ENCODE data around the gene NYNRIN.
"Not testable (repeated sequence)": the region's sequence is repeated elsewhere in the genome, so short reads cannot be mapped to it uniquely, and the experiment has no call there.

Gene NYNRIN

DNA sequence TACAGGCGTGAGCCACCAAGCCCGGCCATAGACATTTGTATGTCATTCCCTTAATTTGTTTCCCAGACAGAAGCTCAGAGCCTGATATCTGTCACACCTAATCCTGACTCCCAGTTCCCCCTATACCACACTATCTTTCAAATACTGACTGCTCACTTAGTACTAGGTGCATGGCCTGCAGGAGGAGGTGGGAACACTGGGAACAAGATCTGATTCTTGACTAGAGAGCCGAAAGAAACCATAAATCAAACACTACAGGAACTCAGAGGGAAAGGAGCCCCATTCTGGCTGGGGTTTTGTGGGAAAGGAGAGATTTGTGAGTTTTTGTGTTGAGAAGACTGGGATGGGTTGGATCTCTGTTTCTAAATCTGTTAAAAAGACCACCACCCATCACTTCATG is 35.9 kb downstream of the NYNRIN start:
- FAIRE-seq, result no peak

DNA sequence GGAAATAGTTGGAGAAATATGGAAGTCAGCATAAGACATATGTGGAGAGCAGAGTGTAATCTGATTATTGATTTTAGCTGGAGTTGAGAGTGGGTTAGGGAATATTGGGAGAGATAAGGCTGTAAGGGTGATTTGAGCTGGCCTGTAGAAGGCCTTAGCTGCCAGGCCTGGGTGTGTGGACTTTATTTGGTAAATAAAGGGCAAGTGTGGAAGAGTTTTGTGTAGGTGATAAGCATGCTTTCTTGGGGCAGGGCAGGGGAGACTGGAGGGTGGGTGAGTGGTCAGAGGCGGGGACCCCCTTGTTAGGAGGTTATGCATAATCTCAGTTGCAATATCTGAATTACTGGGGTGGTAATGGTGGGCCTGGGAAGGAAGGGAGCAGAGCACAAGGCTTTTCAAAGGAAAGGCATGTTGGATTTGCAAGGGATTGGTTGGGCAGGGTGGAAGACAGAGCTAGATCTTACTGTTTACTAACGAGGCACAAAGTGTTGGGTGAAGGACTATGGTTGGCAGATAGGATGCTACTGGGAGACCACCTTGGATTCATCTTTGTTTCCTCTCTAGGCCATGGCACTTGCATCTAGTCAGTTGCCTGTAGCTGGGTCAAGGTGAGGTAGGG is 36.5 kb downstream of the NYNRIN start:
- no peak for FAIRE-seq

DNA sequence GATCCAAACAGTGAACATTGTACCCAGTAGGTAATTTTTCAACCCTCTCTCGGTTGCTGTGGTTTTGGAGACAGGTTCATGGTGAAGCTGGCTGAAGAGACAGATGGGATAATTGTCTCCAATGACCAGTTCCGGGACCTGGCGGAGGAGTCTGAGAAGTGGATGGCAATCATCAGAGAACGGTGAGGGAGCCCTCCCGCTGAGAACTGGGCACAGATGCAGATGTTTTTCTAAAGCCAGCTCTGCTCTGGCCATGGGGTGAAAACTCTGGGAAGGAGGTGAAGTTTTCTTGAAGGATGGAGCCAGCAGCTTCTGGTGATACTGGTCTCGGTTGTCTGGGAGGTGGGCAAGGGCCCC is 37.2 kb downstream of the NYNRIN start:
- FAIRE-seq, result no peak

DNA sequence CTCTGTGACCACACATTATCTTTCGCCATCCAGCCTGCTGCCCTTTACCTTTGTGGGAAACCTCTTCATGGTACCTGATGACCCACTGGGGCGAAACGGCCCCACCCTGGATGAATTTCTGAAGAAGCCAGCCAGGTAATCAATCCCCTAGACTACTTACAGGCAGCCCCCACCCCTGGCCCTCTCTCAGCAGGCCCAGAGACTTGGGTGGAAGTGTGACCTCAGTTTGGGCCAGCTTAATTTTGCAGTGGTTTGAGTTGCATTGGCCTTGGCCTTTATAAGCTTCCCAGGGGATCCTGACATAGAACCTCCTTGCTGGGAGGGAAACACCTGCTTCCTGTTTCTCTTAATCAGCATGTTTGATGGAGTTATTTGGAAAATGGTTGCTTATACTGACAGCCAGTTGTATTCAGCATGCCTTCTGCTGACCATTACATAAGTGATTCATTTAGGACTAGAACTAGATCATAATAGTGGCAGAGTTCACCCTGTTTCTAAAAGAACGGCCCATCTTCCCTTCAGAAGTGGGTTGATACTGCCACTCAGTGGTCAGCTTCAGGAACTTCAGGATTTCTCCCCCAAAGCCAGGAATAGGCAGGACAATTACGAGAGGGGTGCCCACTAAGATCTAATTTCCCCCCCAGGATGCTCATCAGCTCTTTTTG is 37.7 kb downstream of the NYNRIN start:
- FAIRE-seq, result no peak

DNA sequence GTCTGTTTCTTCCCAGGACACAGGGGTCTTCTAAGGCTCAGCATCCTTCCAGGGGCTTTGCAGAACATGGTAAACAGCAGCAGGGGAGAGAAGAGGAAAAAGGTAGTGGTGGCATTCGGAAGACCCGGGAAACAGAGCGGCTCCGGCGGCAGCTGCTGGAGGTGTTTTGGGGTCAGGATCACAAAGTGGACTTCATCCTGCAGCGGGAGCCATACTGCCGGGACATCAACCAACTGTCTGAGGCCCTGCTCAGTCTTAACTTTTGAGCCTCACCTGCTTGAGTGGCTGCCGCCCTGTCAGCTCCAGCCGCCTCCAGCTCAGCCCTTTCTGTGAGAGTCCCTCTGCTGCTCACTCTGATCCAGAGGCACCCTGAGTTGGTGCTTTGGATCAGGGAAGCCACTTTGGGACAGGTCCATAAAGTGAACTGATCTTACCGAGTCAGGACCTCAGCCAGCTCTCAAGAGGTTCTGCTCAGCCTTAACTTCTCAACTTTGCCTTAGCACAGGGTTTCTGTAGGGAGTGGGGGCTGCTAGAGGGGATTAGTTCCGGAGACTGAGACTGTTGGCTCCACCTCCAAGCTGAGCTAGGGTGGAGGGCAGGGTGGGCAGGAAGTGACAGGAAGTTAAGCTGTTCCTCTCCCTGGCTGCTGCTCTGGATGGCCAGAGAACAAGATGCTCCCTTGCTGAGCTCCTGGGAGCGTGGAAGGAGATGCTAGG is 38.4 kb downstream of the NYNRIN start:
- FAIRE-seq, result no peak

DNA sequence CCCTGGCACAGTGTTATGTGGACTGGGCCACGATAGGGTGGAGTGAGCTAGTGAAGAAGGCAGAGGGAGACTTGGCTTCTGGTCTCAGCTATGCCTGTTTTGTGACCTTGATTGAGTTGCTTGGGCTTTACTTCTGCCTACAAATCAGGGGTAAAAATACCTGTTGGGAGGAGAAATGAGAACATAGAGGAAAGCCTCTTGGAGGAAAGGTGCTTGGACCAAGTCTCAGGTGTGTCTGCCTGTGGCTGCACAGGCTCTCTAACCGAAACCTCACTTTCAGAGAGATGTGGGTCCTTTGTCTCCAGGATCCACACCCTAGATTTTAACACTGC is 38.9 kb downstream of the NYNRIN start:
- FAIRE-seq, result no peak

DNA sequence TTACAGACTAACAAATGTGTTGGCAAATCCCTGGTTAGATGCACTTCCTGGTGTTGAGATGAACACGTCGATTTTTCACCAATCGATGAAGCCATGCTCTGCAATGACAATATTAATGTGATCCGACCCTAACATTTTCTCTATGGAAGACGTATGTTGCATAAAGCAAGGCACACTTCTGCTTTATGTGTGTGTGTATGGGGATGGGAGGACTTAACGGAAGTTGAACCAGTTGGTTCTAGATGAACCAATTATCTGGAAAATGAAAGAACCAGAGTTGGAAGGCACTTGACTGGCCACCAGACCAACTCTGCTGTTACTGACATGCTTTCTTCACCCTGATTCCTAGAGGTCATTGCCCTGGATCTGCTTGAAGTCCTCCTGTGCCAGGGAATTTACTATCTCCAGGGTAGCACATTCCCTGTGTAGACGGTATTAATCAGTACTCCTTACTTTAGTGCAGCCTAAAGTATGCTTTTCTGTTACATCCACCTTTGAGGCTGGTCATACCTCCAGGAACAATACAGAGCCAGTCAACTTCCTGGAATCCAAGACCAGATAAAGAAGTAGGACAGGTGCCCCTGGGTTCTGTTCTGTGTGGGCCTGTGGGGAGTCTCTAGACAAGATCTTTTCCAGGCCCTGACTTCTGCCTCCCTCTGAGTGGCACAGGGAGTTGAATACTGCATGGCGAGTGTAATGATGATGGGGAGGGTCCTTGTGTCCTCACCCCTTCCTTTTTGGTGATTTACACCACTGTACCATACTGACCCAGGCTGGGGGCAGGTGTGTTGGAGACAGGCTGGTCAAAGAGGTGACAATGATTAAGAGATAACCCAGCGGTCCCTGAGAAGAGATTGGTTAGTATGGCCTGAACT is 39.7 kb downstream of the NYNRIN start:
- FAIRE-seq, result no peak

DNA sequence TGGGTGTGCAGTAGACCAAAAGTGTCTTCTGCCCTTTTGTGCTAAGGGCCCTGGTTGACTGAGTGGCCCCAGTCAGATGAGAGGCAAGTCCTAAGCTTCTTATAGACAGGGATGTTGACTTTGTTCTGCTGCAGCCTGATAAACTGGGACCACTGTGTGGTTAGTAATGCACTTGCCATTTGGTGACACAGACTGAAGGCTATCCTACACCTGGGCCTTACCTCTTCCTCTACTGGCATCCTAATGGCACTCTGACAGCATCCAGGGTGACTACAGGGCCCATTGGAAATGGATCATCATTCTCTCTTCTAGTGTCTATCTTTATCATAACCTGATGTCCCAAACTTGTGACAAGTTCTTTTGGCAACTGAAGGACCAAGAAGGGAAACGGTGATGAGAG is 40.5 kb downstream of the NYNRIN start:
- FAIRE-seq, result no peak

DNA sequence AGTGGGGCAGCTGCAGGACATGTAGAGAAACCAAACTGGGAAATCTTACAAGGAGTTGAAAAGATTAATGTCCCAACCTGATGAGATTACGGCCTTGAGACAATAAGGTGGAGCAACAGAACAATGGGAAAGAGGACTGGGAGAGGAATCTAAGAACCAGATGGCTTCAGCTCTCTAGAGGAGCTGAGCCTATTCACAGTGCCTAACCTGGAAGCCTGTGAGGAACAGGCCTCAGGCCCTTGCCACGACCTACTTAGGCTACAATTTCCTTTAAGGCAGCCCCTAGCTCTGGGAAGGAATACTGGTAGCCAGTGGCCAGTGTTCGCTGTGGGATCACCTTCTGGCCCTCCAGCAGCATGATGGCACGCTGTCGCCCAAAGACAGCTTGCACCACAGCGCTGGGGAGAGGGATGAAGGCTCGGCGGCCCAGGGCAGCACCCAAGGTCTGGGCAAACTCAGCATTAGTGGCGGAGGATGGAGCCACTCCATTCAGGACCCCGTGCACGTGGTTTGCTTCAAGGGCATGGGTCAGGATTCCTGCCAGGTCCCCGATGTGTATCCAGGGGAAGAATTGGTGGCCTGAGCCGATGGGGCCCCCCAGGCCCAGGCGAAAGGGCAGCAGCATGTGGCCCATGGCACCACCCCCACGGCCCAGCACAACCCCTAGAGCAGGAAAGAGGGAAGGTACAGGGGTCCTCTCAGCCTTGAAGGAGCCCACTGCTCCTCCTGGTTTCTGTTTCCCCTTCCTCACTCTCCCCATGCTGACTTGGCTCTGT is 41.2 kb downstream of the NYNRIN start:
- no peak for FAIRE-seq

DNA sequence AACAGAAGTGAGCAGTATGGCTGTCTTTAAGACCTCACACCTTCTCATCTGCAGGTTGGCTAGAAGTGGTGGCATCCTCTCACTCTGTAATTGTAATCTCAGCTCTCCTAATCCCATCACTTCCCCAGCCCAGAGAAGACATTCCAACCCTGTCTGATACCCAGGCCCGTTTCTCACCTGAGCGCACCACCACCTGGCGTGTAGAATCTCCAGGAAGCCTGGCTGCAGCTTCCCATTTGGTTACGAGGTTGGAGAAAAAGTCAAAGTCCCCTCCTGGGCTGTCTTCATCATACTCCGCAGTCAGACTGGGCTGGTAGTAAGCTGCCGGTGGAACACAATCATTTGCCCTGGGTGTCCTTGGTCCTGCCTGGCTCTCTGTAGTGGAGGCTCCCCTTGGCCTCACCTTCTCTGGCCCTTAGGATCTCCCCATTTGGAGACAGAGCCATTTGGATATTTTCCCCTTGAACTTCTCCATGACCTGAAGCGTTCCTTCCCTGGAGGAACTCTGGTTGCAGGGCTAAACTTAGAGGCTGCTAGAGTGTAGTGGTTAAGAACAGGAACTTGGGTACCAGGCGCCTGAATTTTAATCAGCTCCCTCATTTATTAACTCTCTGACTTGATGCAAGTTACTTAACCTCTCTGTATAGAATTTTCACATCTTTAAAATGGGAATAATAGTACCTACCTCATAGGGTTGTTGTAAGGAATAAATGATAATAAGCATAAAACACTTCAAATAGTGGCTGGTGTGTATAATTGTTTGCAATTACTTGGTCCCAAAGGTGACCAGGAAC is 42.0 kb downstream of the NYNRIN start:
- FAIRE-seq, result no peak

DNA sequence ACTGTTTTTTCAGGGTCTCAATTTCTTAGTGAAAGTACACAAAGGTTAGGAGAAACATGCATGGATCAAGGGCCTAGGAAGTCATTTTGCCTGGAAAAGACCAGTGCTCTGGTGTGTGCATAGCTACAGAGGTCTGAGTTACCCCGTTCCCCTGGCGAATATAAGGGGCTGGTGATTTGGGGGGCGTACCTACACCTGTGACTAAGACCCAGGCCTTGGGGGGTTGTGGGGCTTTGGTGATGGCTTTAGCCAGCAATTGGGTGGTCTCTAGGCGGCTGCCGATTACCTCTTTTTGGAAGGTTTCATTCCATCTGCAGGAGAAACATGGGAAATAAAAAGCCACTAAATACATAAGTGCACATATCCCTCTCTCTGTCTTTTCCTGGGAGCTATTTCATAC is 42.7 kb downstream of the NYNRIN start:
- FAIRE-seq, result no peak

DNA sequence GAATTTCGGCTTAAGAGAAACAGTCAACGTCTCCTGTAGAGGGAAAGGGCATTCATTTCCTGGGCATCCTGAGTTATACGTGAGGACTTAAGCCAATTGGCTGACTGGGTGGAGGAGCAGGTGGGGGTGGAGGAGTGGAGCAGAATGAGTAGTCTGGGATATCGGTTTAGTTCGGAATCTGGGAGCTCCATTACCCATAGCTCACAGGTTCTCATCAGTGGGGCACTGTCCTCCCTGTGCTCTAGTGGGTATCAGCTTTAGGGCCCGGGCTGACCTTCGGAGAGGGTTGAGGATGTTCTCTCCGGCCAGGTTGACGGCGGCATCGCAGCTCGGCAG is 43.1 kb downstream of the NYNRIN start:
- no peak for FAIRE-seq

DNA sequence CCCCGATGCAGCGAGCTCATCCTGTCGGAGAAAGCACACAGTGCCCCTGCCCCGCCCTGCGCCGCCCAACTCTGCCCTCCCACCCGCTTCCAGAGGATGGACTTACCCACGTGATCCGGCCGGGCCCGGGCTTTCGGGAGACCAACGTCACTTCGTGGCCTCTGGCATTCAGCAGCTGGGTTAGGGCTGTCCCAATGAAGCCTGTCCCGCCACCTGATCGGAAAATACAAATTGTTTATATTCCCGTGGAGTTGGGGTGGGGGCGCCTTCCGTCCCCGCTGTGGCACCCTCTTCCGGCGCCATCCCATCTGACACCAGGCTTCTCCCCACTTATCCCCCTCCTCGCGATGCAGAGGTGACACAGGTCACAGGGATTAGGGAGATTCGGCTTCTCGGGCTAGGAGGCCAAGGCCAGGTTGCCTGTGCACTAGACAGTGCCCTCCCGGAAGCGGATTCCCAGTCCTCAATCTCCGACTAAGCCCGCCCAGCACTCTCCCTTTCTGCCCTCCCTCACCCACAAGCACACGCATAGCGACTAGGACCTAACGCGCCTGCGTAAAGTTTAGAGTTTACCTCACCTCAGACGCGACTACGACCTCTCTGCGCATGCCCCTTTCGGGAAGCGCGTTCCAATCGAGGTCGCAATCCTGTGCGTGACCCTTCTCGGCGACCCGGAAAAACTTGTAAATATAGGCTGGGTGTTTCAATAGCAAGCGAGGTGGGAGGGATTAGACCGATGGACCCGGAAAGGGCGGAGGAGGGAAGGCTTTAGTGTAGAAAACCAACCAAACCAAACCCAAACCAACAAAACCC is 43.6 kb downstream of the NYNRIN start, which contains the start of gene SDR39U1:
Gene SDR39U1 (minus strand): TSS at position 537 of the 813 bp plus-strand sequence. CDS start 7 bp downstream, at position 530.
- no peak for FAIRE-seq

DNA sequence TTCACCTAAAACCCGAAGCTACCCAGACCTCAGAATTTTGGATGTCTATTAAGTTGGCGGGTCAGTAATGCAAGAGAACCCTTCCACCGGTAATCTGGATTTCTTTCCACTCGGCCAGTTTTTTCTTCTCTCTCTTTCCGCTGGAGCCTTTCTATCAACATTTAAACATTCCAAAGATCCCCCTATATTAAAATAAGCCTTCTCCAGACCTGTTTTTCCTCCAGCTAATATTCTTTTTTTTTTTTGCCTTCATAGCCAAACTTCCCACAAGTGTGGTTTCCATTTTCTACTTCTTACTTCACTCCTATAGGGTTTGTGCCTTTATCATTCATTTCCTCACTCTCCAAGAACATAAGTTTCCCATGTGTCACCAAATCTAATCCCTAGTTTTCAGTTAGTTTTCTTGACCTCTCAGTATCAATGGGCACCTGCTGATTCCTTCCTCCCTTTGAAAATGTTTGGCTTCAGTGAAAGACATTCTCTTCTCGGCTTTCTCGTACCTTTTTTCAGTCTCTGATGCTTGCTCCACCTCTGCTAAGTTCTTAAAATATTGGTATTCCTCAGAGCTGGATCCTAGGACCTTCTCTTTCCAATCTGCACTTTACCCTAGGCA is 44.4 kb downstream of the NYNRIN start:
- FAIRE-seq, result no peak

DNA sequence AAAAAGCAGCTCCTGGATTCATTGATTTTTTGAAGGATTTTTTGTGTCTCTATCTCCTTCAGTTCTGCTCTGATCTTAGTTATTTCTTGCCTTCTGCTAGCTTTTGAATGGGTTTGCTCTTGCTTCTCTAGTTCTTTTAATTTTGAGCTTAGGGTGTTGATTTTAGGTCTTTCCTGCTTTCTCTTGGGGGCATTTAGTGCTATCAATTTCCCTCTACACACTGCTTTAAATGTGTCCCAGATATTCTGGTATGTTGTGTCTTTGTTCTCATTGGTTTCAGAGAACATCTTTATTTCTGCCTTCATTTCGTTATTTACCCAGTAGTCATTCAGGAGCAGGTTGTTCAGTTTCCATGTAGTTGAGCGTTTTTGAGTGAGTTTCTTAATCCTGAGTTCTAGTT is 52.0 kb downstream of the NYNRIN start:
- not testable (repeated sequence) for FAIRE-seq

DNA sequence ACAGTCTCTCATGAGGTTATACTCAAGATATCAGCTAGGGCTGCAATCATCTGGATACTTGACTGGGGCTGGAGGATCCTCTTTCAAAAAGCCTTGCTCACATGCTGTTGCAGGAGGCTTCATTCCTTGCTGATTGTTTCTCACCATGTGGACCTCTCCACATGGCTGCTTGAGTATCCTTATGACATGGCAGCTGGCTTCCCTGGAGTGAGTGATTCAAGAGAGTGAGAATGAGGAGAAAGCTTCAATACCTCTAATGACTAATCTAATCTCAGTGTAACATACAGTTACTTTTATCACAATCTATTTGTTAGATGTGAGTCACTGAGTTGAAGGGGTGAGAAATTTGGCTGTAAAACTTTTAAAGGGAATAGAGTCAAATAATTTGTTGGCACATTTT is 58.2 kb downstream of the NYNRIN start:
- FAIRE-seq, result no peak

DNA sequence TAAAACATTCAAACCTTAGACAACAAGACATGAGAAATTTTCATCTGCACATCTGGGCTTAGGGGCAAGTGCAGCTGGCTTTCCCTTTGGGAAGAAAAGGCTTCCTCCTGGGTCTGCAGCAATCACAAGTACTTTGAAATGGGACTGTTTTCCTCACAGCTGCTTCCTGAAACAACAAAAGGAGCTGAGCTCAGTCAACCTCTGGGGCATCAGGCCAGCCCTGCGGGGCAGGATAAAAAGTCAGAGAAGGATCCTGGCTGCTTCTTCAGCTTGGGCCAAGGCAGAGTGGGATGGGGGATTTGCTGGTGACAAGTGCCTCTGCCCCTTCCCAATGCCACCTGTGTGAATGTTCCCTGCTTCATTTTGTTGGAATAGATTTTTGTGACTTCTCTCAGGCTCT is 59.9 kb downstream of the NYNRIN start:
- FAIRE-seq, result no peak

DNA sequence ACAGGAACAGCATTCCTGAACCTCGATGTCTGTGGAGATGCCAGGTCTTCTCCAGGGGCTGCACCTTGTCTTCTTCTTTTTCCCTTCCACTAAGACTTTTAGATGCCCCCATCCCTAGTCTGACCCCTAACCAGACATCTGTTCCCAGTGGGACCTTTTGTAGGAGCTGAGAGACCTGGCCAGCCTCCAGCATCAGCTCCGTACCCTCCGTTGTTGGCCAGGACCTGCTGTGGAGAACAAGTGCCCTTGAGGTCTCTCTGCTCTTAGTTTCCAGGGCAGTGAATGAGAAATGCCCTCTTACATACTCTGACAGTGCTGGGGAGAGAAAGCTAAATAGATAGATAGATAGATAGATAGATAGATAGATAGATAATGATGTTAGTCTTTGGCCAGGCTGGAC is 60.5 kb downstream of the NYNRIN start:
- FAIRE-seq, result no peak

DNA sequence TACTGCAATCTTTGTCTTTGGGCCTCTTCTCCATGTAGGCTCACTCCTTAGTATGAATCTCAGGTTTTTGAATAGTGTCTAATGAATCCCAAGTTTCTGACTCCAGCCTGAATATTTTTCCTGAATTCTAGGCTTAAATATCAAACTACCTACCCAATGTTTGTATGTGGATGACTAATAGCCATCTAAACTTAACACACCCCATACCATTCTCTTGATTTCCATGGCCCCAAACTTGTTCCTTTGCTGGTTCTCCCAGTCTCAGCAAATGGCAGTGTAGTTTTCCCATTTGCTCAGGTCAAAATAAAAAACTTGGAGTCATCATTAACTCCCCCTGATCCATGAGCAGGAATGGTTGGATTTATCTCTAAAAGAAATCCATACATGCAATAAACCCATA is 62.5 kb downstream of the NYNRIN start:
- no peak for FAIRE-seq

All from colon (tissue), 2 donors.